Coronary artery (tissue), 2 donors: ENCODE results near the gene SMAD4.

Experiments
- DNase-seq: peaks from one replicate; pipeline ENCODE4 v3.0.0-alpha.2; 2017; ENCODE audit warnings: low spot score
- H3K27ac ChIP-seq, 2 donors: fragments of 200-600 bp; sonication (generic); one replicate each; pipeline ENCODE4 v1.5.1; 2016 to 2019
- H3K4me3 ChIP-seq: fragments of 200-600 bp; sonication (generic); 2 replicates; pipeline ENCODE4 v1.5.1; 2016; ENCODE audit warnings: mild to moderate bottlenecking, moderate library complexity
- CTCF ChIP-seq: fragments of 200-600 bp; sonication (generic); IDR thresholded peaks from one replicate; pipeline ENCODE4 v1.5.1; 2019; ENCODE audit warnings: antibody characterized with exemption

The SMAD4 gene

GRCh38 chr18:51068105-51068504 lies 38.1 kb downstream of the SMAD4 start:
- TF ChIP-seq CTCF: no peak
- no peak overlapping the region for H3K27ac ChIP-seq
- H3K4me3 ChIP-seq: no peak overlapping the region
- no peak for DNase-seq

GRCh38 chr18:51069885-51070284 lies 39.9 kb downstream of the SMAD4 start:
- DNase-seq: no peak
- Histone ChIP-seq H3K4me3 (no peak overlapping the region), H3K27ac (no peak overlapping the region)
- TF ChIP-seq CTCF: no peak

GRCh38 chr18:51070545-51070944 lies 40.5 kb downstream of the SMAD4 start:
- DNase-seq: no peak
- Histone ChIP-seq H3K4me3 (no peak overlapping the region), H3K27ac (no peak overlapping the region)
- no peak for TF ChIP-seq CTCF

GRCh38 chr18:51072586-51073313 lies 42.7 kb downstream of the SMAD4 start:
- Histone ChIP-seq H3K4me3 (no peak overlapping the region), H3K27ac (no peak overlapping the region)
- TF ChIP-seq CTCF: no peak
- DNase-seq: no peak

GRCh38 chr18:51074605-51075004 lies 44.6 kb downstream of the SMAD4 start:
- TF ChIP-seq CTCF: no peak

GRCh38 chr18:51076503-51076902 lies 46.5 kb downstream of the SMAD4 start:
- no peak overlapping the region for H3K4me3 ChIP-seq
- DNase-seq: no peak
- no peak for TF ChIP-seq CTCF

More at GRCh38 chr18:51074605-51075004, 44.6 kb downstream of the SMAD4 start:
- DNase-seq: no peak
- no peak overlapping the region for H3K27ac ChIP-seq
- no peak overlapping the region for H3K4me3 ChIP-seq

GRCh38 chr18:51077217-51077616 lies 47.2 kb downstream of the SMAD4 start:
- TF ChIP-seq CTCF: no peak
- H3K27ac ChIP-seq: no peak overlapping the region
- no peak for DNase-seq
- no peak overlapping the region for H3K4me3 ChIP-seq

More at GRCh38 chr18:51076503-51076902, 46.5 kb downstream of the SMAD4 start:
- no peak overlapping the region for H3K27ac ChIP-seq
